NT2/D1 (cell line): ENCODE measurements around the gene ARHGAP10.

Experiments used
- DNase-seq: peaks from one replicate; pipeline ENCODE4 v3.0.0-alpha.2; 2011; ENCODE audit warnings: low read depth, low spot score
- H3K27me3 ChIP-seq: 2 replicates; pipeline ENCODE4 v1.6.0; 2011; ENCODE audit warnings: mild to moderate bottlenecking; ENCODE audit not compliant: insufficient read length, insufficient read depth
- H3K36me3 ChIP-seq: 2 replicates; pipeline ENCODE4 v1.6.1; 2011; ENCODE audit warnings: mild to moderate bottlenecking, low read length, mixed read lengths; ENCODE audit not compliant: insufficient read depth, insufficient read length
- H3K4me1 ChIP-seq: 2 replicates; pipeline ENCODE4 v1.5.1; 2011; ENCODE audit not compliant: insufficient read depth, insufficient read length
- H3K4me3 ChIP-seq: 2 replicates; pipeline ENCODE4 v1.5.1; 2011; ENCODE audit warnings: low read depth; ENCODE audit not compliant: insufficient read length
- H3K9ac ChIP-seq: 2 replicates; pipeline ENCODE4 v1.6.0; 2011; ENCODE audit warnings: low read depth; ENCODE audit not compliant: insufficient read length
- H3K9me3 ChIP-seq: 2 replicates; pipeline ENCODE4 v1.5.1; 2011; ENCODE audit warnings: mild to moderate bottlenecking, low read length; ENCODE audit not compliant: insufficient read depth
- SUZ12 ChIP-seq: IDR thresholded peaks from 2 replicates; pipeline ENCODE4 v1.6.1; 2011; ENCODE audit not compliant: insufficient read length, insufficient read depth; ENCODE audit errors: extremely low read depth
- YY1 ChIP-seq: IDR thresholded peaks from 2 replicates; pipeline ENCODE4 v1.6.1; 2011; ENCODE audit not compliant: insufficient read length, insufficient read depth
- ZNF274 ChIP-seq: IDR thresholded peaks from 2 replicates; pipeline ENCODE4 v1.6.1; 2011; ENCODE audit warnings: mild to moderate bottlenecking, low read depth, low read length

The ARHGAP10 gene

GRCh38 chr4:147958057-147958456, 226.2 kb downstream of the ARHGAP10 start:
- no peak overlapping the region for H3K4me3 ChIP-seq
- no peaks in the 10 kb centered on the region for H3K27me3 ChIP-seq
- no peak for DNase-seq
- no peaks in the 10 kb centered on the region for H3K4me1 ChIP-seq
- no peaks in the 10 kb centered on the region for H3K36me3 ChIP-seq
- no peak for TF ChIP-seq ZNF274
- TF ChIP-seq YY1 = no peak
- no peak for TF ChIP-seq SUZ12
- H3K9me3 ChIP-seq = no peaks in the 10 kb centered on the region
- H3K9ac ChIP-seq = no peak overlapping the region

GRCh38 chr4:147958489-147959065, 226.7 kb downstream of the ARHGAP10 start:
- no peak for TF ChIP-seq ZNF274
- TF ChIP-seq SUZ12 = no peak
- TF ChIP-seq YY1 = no peak
- DNase-seq = no peak
- Histone ChIP-seq H3K36me3 (no peaks in the 10 kb centered on the region), H3K9ac (no peak overlapping the region), H3K4me3 (no peak overlapping the region), H3K9me3 (no peaks in the 10 kb centered on the region), H3K4me1 (no peaks in the 10 kb centered on the region), H3K27me3 (no peaks in the 10 kb centered on the region)

GRCh38 chr4:147960971-147961370, 229.1 kb downstream of the ARHGAP10 start:
- no peak for DNase-seq
- TF ChIP-seq YY1 = no peak
- TF ChIP-seq SUZ12 = no peak
- TF ChIP-seq ZNF274 = no peak
- Histone ChIP-seq H3K4me1 (no peaks in the 10 kb centered on the region), H3K27me3 (no peaks in the 10 kb centered on the region), H3K9me3 (no peaks in the 10 kb centered on the region), H3K36me3 (peaks cover 10% of the 10 kb centered on the region), H3K4me3 (no peak overlapping the region), H3K9ac (no peak overlapping the region)

DNA sequence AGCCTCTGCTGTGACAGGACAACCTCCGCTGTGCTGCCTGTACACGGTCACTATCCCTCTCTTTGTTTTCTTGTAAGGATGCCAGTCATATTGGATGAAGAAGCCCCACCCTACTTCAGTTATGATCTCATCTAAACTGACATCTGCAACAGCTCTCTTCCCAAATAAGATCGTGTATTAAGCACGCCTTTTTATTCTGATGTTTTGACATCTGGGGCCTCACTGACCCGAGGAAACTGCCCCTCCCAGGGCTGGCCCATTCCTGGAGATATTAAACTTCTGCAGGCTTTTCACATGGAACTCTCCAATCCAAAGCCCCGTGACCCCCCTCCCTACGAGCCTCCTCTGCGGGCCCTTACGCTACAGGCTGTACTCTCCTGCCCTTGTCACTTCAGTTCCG, 232.0 kb downstream of the ARHGAP10 start:
- DNase-seq = no peak
- Histone ChIP-seq H3K4me1 (no peaks in the 10 kb centered on the region), H3K36me3 (peaks cover 19% of the 10 kb centered on the region), H3K4me3 (no peak overlapping the region), H3K9ac (no peak overlapping the region), H3K27me3 (no peaks in the 10 kb centered on the region), H3K9me3 (no peaks in the 10 kb centered on the region)
- TF ChIP-seq YY1 = no peak
- TF ChIP-seq ZNF274 = no peak
- TF ChIP-seq SUZ12 = no peak

GRCh38 chr4:147964266-147964880, 232.5 kb downstream of the ARHGAP10 start:
- Histone ChIP-seq H3K4me3 (no peak overlapping the region), H3K9me3 (no peaks in the 10 kb centered on the region), H3K9ac (no peak overlapping the region), H3K4me1 (no peaks in the 10 kb centered on the region), H3K27me3 (no peaks in the 10 kb centered on the region), H3K36me3 (peaks cover 19% of the 10 kb centered on the region)
- no peak for DNase-seq
- TF ChIP-seq YY1 = no peak
- TF ChIP-seq ZNF274 = no peak
- TF ChIP-seq SUZ12 = no peak

DNA sequence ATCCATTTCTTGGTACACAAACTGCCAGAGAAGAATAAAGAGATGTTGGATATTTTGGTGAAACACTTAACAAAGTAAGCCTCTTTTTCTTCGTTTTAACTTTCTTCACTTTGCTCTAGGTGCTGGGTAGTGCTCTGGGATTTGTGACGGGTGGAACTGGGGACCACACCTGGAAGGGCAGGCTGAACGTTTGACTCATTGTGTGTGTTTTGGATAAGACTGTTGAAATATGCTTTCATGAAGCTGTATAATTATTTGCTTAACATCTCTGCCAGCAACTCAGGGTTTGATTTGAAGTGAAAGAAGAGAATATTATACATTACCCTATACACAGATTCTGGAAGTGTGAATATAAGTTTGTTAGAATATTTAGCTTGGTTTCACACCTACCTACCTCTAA, 233.2 kb downstream of the ARHGAP10 start:
- TF ChIP-seq ZNF274 (no peak), SUZ12 (no peak), YY1 (no peak)
- no peak for DNase-seq
- H3K27me3 ChIP-seq = no peaks in the 10 kb centered on the region
- no peak overlapping the region for H3K4me3 ChIP-seq
- H3K36me3 ChIP-seq = peaks cover 19% of the 10 kb centered on the region
- H3K9me3 ChIP-seq = no peaks in the 10 kb centered on the region
- no peaks in the 10 kb centered on the region for H3K4me1 ChIP-seq
- no peak overlapping the region for H3K9ac ChIP-seq

DNA sequence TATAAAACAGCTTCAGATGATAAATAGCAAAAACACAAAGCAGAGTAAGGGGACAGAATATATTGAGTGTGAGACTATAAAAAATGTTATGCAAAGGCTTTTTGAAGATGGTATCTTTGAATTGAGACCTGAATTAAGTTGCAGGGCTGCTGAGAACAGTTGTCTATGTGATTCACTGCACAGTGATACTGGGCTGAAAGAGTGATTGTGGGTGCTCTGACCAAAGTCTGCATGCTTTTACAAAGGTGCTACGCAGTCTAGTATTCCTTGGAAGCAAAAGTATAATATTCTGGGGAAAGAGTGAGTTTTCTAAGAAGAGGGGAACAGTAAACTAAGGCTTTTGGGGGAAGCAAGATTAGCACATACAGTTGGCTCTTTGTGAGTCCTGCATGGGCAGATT, 234.0 kb downstream of the ARHGAP10 start:
- TF ChIP-seq YY1 = no peak
- no peak for TF ChIP-seq SUZ12
- no peak for TF ChIP-seq ZNF274
- no peak for DNase-seq
- Histone ChIP-seq H3K27me3 (no peaks in the 10 kb centered on the region), H3K9ac (no peak overlapping the region), H3K4me3 (no peak overlapping the region), H3K36me3 (peaks cover 19% of the 10 kb centered on the region), H3K4me1 (no peaks in the 10 kb centered on the region), H3K9me3 (no peaks in the 10 kb centered on the region)
